Mesendoderm (in vitro differentiated cells): ENCODE results near the gene SKP1.

Source experiments
- DNase-seq: peaks from one replicate; pipeline ENCODE4 v3.0.0; 2013
- H2AK5ac ChIP-seq: 2 replicates; pipeline ENCODE4 v1.6.1; 2013; ENCODE audit warnings: low read length, inconsistent platforms
- H2BK120ac ChIP-seq: 2 replicates; pipeline ENCODE4 v1.6.1; 2013; ENCODE audit warnings: low read depth, mild to moderate bottlenecking, low read length, moderate library complexity, mixed read lengths
- H2BK15ac ChIP-seq: replicated peaks from 2 replicates; pipeline ENCODE4 v1.6.1; 2013; ENCODE audit warnings: low read depth, mild to moderate bottlenecking, moderate library complexity
- H2BK5ac ChIP-seq: 2 replicates; pipeline ENCODE4 v1.6.1; 2013; ENCODE audit warnings: low read length, inconsistent platforms
- H3K18ac ChIP-seq: 2 replicates; pipeline ENCODE4 v1.6.1; 2013; ENCODE audit warnings: mild to moderate bottlenecking, low read length, mixed read lengths
- H3K23ac ChIP-seq: one replicate; pipeline ENCODE4 v1.6.1; 2013; ENCODE audit warnings: low read length
- H3K27ac ChIP-seq: 2 replicates; pipeline ENCODE4 v1.5.1; 2013; ENCODE audit warnings: low read depth, mild to moderate bottlenecking, inconsistent platforms, low read length, moderate library complexity
- H3K27me3 ChIP-seq: 2 replicates; pipeline ENCODE4 v1.6.1; 2013; ENCODE audit warnings: low read length, control low read depth, mild to moderate bottlenecking, inconsistent platforms; ENCODE audit not compliant: insufficient read depth, poor library complexity
- H3K36me3 ChIP-seq: 2 replicates; pipeline ENCODE4 v1.6.1; 2013; ENCODE audit warnings: low read length, inconsistent platforms; ENCODE audit not compliant: control insufficient read depth, insufficient read depth
- H3K4ac ChIP-seq: one replicate; pipeline ENCODE4 v1.6.1; 2013; ENCODE audit warnings: low read depth, mild to moderate bottlenecking, low read length, moderate library complexity
- H3K4me1 ChIP-seq: 2 replicates; pipeline ENCODE4 v1.6.1; 2013; ENCODE audit warnings: low read depth, low read length, inconsistent platforms; ENCODE audit not compliant: control insufficient read depth
- H3K4me2 ChIP-seq: 2 replicates; pipeline ENCODE4 v1.6.1; 2013; ENCODE audit warnings: low read length
- H3K4me3 ChIP-seq: 2 replicates; pipeline ENCODE4 v1.5.1; 2013; ENCODE audit warnings: mild to moderate bottlenecking, low read length
- H3K56ac ChIP-seq: one replicate; pipeline ENCODE4 v1.6.1; 2013; ENCODE audit warnings: low read length
- H3K79me1 ChIP-seq: 2 replicates; pipeline ENCODE4 v1.6.1; 2013; ENCODE audit warnings: low read length, inconsistent platforms
- H3K79me2 ChIP-seq: 2 replicates; pipeline ENCODE4 v1.6.1; 2013; ENCODE audit warnings: mild to moderate bottlenecking, low read length; ENCODE audit not compliant: control insufficient read depth, insufficient read depth
- H3K9ac ChIP-seq: 2 replicates; pipeline ENCODE4 v1.6.1; 2013; ENCODE audit warnings: low read length, inconsistent platforms
- H4K5ac ChIP-seq: one replicate; pipeline ENCODE4 v1.6.1; 2013; ENCODE audit warnings: low read length
- H4K8ac ChIP-seq: one replicate; pipeline ENCODE4 v1.6.1; 2013; ENCODE audit warnings: low read depth, mild to moderate bottlenecking, control low read depth, low read length, moderate library complexity
- WGBS: extraction: QIAGEN DNeasy Blood & Tissue Kit; methylation state at CpG from one replicate; pipeline ENCODE4 v1.1.7; 2013; ENCODE audit warnings: low lambda C conversion rate, missing lambda C conversion rate; ENCODE audit not compliant: insufficient coverage; ENCODE audit errors: extremely low coverage; 5-methylcytosine and 5-hydroxymethylcytosine counted together

The SKP1 gene

DNA sequence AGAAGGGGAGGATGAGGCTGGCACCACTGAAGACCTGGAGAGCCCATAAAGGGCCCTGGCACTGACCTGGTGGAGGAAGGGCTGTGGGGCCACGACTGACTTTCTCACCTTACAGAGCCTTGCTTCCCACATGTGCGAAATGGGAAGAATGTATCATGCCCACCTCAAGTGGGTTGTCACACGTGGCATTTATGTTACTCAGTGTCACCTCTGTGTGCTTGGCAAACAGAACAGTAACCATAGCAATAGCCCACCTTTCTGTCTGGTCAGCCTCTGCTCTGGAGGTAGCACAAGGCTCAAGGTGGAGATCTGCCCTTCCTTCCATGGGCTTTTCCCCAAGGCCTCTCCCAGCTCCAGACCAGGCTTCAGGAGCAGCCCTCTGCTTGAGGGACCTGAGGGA, 45.6 kb downstream of the SKP1 start:
- WGBS: no CpG with 5 or more reads among the region's 3 CpGs

DNA sequence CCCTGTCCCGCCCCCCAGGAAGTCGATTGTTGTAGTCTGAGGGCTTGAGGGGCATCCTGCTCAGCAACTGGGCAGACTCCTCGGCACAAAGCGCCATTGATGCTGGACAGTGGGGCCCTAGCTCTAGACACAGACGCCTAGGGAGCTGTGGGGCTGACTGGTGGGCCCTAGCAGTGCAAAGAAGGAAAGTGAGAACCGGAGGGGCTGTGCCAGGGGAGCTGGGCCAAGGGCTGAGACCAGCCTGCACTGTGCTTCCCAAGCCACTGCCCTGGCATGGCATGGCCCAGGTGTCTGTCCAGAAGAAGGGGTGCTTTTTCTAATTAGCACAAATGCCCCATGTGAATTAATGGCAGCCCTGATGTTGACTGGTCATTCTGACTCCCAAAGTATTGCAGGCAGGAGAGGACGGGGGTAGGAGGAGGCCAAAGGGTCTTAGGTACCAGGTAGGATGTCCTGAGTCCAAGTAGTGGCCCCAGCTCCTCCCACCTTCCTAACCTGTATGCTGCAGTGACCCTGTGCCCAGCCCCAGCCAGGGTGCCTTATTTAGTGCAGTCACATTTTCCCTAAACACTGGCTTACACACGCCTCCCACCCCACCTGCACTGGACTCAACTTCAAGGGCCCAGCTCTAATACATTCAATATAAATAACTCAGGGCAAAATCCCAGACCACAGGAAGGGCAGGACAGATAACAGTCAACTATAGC, 46.4 kb downstream of the SKP1 start:
- Histone ChIP-seq H3K79me2 (peaks cover 7% of the 10 kb centered on the region), H3K4ac (no peak overlapping the region), H3K4me2 (no peak overlapping the region), H2BK15ac (no peak overlapping the region), H3K9ac (no peak overlapping the region), H2BK120ac (no peak overlapping the region), H3K4me3 (no peak overlapping the region), H3K27me3 (no peaks in the 10 kb centered on the region), H2AK5ac (no peak overlapping the region), H4K8ac (no peak overlapping the region), H3K23ac (no peak overlapping the region), H3K4me1 (no peaks in the 10 kb centered on the region), H3K18ac (no peak overlapping the region), H3K36me3 (peaks cover 1% of the 10 kb centered on the region), H3K27ac (no peak overlapping the region), H3K79me1 (peaks cover 28% of the 10 kb centered on the region), H2BK5ac (no peak overlapping the region), H3K56ac (no peak overlapping the region), H4K5ac (no peak overlapping the region)
- DNase-seq: no peak
- no CpG with 5 or more reads among the region's 8 CpGs for WGBS

More for the DNA sequence above, 45.6 kb downstream of the SKP1 start:
- no peak overlapping the region for H3K18ac ChIP-seq
- H2AK5ac ChIP-seq: no peak overlapping the region
- no peaks in the 10 kb centered on the region for H3K4me1 ChIP-seq
- DNase-seq: no peak
- no peak overlapping the region for H3K4me3 ChIP-seq
- H2BK5ac ChIP-seq: no peak overlapping the region
- no peak overlapping the region for H3K56ac ChIP-seq
- H3K4me2 ChIP-seq: no peak overlapping the region
- no peak overlapping the region for H2BK15ac ChIP-seq
- H3K36me3 ChIP-seq: peaks cover 1% of the 10 kb centered on the region
- no peak overlapping the region for H2BK120ac ChIP-seq
- H3K23ac ChIP-seq: no peak overlapping the region
- H3K27me3 ChIP-seq: no peaks in the 10 kb centered on the region
- H3K79me2 ChIP-seq: peaks cover 7% of the 10 kb centered on the region
- H3K79me1 ChIP-seq: peaks cover 30% of the 10 kb centered on the region
- no peak overlapping the region for H3K9ac ChIP-seq
- no peak overlapping the region for H4K5ac ChIP-seq
- H3K27ac ChIP-seq: no peak overlapping the region
- no peak overlapping the region for H4K8ac ChIP-seq
- H3K4ac ChIP-seq: no peak overlapping the region

DNA sequence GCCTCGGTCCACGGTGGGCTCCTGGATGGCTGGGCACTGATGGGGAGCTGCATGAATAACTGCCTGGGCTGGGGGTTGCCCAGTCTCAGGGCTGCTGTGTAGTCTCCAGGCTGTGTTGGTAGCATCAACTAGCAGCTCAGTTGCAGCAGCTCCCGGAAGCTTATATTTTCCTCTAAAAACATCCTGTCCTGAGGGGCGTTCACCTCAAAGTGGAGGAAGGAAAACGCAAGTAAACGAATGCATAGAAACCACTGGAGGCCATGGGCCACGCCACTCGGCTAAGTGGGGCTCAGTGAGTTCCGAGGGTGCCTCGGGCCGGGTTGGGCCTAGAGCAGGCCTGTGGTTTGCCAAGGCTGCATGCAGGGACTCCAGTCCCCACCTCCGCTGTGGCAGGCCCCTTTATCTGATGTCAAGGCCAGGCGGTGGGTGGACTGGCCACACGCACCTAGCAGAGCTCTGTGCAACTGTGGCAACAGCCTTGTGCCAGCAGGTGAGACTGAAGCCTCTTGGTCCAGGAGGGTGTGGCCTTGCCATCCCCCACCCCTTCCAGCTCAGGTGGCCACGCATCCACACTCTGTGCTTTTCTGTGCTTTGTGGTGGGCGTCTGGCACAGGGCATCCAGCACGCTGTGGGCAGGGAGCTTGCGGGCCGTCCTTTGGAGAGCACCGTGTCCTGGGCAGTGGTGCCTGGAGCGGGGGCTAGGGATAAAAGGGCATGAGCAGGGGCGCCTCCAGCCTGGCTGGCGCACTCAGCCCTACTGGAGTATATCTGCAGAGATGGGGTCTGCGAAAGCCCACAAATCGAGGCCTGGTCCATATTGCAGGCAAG, 47.1 kb downstream of the SKP1 start:
- Histone ChIP-seq H3K4me3 (no peak overlapping the region), H2BK15ac (no peak overlapping the region), H3K18ac (no peak overlapping the region), H3K4me1 (no peaks in the 10 kb centered on the region), H3K56ac (no peak overlapping the region), H3K27ac (no peak overlapping the region), H3K9ac (no peak overlapping the region), H3K79me1 (peaks cover 28% of the 10 kb centered on the region), H3K79me2 (peaks cover 7% of the 10 kb centered on the region), H2AK5ac (no peak overlapping the region), H4K8ac (no peak overlapping the region), H3K4me2 (no peak overlapping the region), H2BK5ac (no peak overlapping the region), H3K23ac (no peak overlapping the region), H3K36me3 (no peaks in the 10 kb centered on the region), H3K27me3 (no peaks in the 10 kb centered on the region), H2BK120ac (no peak overlapping the region), H3K4ac (no peak overlapping the region), H4K5ac (no peak overlapping the region)
- DNase-seq: no peak
- no CpG with 5 or more reads among the region's 25 CpGs for WGBS

DNA sequence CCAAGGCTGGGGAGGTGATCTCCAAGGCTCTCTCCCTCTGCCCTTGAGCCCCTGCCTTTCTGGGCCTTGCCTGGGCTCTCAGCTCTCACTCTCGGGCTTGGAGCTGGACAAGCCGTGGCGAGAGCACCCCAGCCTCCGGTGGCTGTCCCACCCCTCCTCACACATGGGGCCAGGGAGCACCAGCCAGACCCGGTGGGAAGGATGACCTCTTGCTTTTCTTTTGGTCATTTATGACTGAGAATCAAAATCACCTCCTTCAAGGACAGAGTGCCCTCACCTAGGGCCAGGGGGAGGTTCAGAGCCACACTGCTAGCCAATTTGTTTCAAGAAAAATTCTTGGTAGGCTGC, 48.1 kb downstream of the SKP1 start:
- Histone ChIP-seq H3K56ac (no peak overlapping the region), H3K27ac (no peak overlapping the region), H3K4me3 (no peak overlapping the region), H3K18ac (no peak overlapping the region), H3K4ac (no peak overlapping the region), H3K79me2 (peaks cover 6% of the 10 kb centered on the region), H2BK5ac (no peak overlapping the region), H2AK5ac (no peak overlapping the region), H4K8ac (no peak overlapping the region), H3K27me3 (no peaks in the 10 kb centered on the region), H3K9ac (no peak overlapping the region), H3K4me1 (no peaks in the 10 kb centered on the region), H3K79me1 (peaks cover 25% of the 10 kb centered on the region), H3K36me3 (no peaks in the 10 kb centered on the region), H2BK120ac (no peak overlapping the region), H4K5ac (no peak overlapping the region), H2BK15ac (no peak overlapping the region), H3K23ac (no peak overlapping the region), H3K4me2 (no peak overlapping the region)
- DNase-seq: no peak
- WGBS: no CpG with 5 or more reads among the region's 5 CpGs

DNA sequence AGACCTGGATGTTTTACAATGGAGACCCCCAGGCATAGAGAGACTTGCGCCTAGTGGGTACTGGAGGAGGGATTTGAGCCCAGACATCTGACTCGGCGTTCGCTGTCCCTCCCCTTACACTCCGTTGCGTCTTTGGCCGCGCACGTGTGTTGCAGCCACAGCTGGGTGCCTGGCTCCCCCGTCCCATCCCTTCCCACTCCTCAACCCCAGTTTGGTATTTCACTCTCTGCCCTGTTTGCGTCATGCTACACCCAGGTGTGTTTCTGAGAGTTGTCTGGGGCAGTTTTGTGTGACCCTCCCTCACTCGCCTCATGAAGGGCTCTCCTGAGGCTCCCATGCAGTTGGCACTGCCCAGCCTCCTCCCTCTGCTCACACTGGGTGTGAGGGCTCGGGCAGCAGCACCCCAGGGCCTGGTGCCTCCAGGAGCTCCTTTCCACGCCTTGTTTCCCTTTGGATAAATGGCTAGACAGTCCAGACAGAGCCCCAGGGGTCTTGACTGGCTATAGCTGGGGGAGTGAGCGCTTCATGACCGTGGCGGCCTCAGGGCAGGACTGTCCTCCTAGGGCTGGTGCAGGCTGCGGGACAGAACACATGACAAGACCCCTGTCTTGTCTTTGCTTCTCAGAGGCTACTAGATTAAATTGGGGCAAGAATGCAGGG, 48.6 kb downstream of the SKP1 start:
- no peak overlapping the region for H3K4me3 ChIP-seq
- no peaks in the 10 kb centered on the region for H3K27me3 ChIP-seq
- H3K4me1 ChIP-seq: no peaks in the 10 kb centered on the region
- no peak overlapping the region for H3K27ac ChIP-seq
- no peak overlapping the region for H3K18ac ChIP-seq
- DNase-seq: no peak
- no CpG with 5 or more reads among the region's 18 CpGs for WGBS
- H4K8ac ChIP-seq: no peak overlapping the region
- no peaks in the 10 kb centered on the region for H3K36me3 ChIP-seq
- peaks cover 26% of the 10 kb centered on the region for H3K79me1 ChIP-seq
- H4K5ac ChIP-seq: no peak overlapping the region
- no peak overlapping the region for H2AK5ac ChIP-seq
- no peak overlapping the region for H3K9ac ChIP-seq
- H2BK5ac ChIP-seq: no peak overlapping the region
- peaks cover 5% of the 10 kb centered on the region for H3K79me2 ChIP-seq
- H3K56ac ChIP-seq: no peak overlapping the region
- H2BK120ac ChIP-seq: no peak overlapping the region
- no peak overlapping the region for H3K23ac ChIP-seq
- no peak overlapping the region for H2BK15ac ChIP-seq
- H3K4me2 ChIP-seq: no peak overlapping the region
- no peak overlapping the region for H3K4ac ChIP-seq
